ENCODE data around the gene STK38. TPM values are rescaled to one million over a fixed set of nuclear protein-coding genes. Genes with fewer than 3 reads are reported as not detected.

The STK38 gene
- total and polyA plus RNA-seq, 2 of the 13 experiments (the other 11 are each of a cell fraction or from before 2014, with no cell fraction given), result 10.3 to 20.7 TPM

DNA sequence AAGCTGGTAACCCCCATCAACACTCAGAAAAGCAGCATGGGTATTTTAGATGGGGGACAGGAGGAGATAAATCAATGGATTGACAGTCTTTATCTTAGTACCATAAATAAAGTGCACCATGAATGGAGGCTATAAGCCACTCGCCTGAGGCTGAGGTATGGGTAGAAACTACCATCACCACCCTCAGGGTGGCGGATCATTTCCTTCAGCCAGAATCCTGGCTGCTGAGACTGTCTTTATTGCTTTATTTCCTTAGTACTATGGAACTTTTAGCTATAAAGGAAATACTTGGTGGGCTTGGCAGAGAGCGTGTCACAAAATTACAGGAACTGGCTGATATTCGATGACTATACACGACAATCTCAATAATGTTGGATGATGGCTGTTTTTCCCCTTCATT lies 52.2 kb downstream of the STK38 start (continued):
- TF ChIP-seq, protein P1, sequence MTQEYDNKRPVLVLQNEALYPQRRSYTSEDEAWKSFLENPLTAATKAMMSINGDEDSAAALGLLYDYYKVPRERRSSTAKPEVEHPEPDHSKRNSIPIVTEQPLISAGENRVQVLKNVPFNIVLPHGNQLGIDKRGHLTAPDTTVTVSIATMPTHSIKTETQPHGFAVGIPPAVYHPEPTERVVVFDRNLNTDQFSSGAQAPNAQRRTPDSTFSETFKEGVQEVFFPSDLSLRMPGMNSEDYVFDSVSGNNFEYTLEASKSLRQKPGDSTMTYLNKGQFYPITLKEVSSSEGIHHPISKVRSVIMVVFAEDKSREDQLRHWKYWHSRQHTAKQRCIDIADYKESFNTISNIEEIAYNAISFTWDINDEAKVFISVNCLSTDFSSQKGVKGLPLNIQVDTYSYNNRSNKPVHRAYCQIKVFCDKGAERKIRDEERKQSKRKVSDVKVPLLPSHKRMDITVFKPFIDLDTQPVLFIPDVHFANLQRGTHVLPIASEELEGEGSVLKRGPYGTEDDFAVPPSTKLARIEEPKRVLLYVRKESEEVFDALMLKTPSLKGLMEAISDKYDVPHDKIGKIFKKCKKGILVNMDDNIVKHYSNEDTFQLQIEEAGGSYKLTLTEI (CRISPR knock-in tag; conservative IDR thresholded peaks at IDR 0.05), result no peak
- no peak for TF ChIP-seq HNRNPL (IDR thresholded peaks at IDR 0.05; ENCODE audit: low read depth, low read length)
- TF ChIP-seq NBN (conservative IDR thresholded peaks at IDR 0.05), result no peak
- no peak for TF ChIP-seq CEBPB (IDR thresholded peaks at IDR 0.05; ENCODE audit: borderline replicate concordance, low read depth, low read length)
- TF ChIP-seq ZNF335 (CRISPR knock-in tag; IDR thresholded peaks at IDR 0.05), result no peak
- TF ChIP-seq, protein P2, sequence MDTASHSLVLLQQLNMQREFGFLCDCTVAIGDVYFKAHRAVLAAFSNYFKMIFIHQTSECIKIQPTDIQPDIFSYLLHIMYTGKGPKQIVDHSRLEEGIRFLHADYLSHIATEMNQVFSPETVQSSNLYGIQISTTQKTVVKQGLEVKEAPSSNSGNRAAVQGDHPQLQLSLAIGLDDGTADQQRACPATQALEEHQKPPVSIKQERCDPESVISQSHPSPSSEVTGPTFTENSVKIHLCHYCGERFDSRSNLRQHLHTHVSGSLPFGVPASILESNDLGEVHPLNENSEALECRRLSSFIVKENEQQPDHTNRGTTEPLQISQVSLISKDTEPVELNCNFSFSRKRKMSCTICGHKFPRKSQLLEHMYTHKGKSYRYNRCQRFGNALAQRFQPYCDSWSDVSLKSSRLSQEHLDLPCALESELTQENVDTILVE (CRISPR knock-in tag; IDR thresholded peaks at IDR 0.05), result no peak

DNA sequence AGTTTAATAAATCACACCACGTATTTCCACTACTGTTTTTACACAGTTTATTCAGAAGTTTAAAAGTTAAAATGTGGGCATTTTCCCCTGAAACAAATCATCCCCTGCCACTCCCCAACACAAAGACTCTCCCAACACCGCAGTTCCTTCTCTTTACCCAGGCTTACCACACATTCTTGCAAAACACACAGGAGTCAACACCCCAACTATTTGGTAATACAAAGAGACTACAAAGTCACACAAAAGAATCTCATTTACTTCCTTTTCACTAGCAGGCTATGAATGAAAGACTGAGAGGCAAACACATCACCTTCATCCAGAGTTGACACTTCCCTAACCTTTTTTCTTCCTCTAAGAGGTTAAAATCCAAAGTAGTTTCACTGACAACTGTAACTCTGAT lies 53.4 kb downstream of the STK38 start:
- ChIA-PET CTCF (ENCODE audit: low intra/inter-chr PET ratio, low total read pairs) (no interaction called here), POLR2A (no interaction called here)
- Histone ChIP-seq H3K4me1 (ENCODE audit: insufficient read depth, low read length) (peaks cover 41% of the 10 kb centered on the region), H4K20me1 (ENCODE audit: insufficient read depth, low read length) (no peaks in the 10 kb centered on the region), H3K4me3 (replicated peaks in 1 of 3; ENCODE audit: insufficient read depth in 1 of 3, low read depth in 2 of 3, low read length in 3 of 3) (no peak overlapping the region), H3K9me3 (ENCODE audit: low read length) (no peaks in the 10 kb centered on the region), H3K36me3 (replicated peaks in 1 of 2; ENCODE audit: control insufficient read depth in 1 of 2, insufficient read depth in 2 of 2, low read length in 2 of 2) (peaks cover 7 to 26% of the 10 kb centered on the region in 2 experiments), H3K27me3 (ENCODE audit: control insufficient read depth in 1 of 2, insufficient read depth in 2 of 2, low read length in 2 of 2) (no peaks in the 10 kb centered on the region), H3K27ac (ENCODE audit: extremely low read length, insufficient read depth, low read length) (peak overlapping the region; percentile 36), H3K9ac (ENCODE audit: insufficient read depth, low read depth, low read length) (no peak overlapping the region), H3K4me2 (ENCODE audit: low read depth, low read length) (peak overlapping the region; percentile 21; the same call in 1 of the 2 replicates), H2AFZ (ENCODE audit: low read length) (no peak overlapping the region), H3K79me2 (ENCODE audit: insufficient read depth, low read length) (no peaks in the 10 kb centered on the region)
- in situ Hi-C loops (cut with HindIII; ENCODE audit: extremely low pct_ligation_motif_present, low pct_unique_long_range_greater_than_20kb) (no loop called here), intact Hi-C loops (cut with micrococcal nuclease; ENCODE audit: unreplicated experiment) (no loop called here)
- no TSS peak for BruUV-seq (replicated peaks)
- FAIRE-seq (peak; percentile 97), DNase-seq (ENCODE audit: low spot score) (peak; percentile 88), ATAC-seq (peak; percentile 71)
- 27% methylated on average over 2 of the region's 2 CpGs for WGBS (ENCODE audit: low lambda C conversion rate)
- TF ChIP-seq, protein P3, sequence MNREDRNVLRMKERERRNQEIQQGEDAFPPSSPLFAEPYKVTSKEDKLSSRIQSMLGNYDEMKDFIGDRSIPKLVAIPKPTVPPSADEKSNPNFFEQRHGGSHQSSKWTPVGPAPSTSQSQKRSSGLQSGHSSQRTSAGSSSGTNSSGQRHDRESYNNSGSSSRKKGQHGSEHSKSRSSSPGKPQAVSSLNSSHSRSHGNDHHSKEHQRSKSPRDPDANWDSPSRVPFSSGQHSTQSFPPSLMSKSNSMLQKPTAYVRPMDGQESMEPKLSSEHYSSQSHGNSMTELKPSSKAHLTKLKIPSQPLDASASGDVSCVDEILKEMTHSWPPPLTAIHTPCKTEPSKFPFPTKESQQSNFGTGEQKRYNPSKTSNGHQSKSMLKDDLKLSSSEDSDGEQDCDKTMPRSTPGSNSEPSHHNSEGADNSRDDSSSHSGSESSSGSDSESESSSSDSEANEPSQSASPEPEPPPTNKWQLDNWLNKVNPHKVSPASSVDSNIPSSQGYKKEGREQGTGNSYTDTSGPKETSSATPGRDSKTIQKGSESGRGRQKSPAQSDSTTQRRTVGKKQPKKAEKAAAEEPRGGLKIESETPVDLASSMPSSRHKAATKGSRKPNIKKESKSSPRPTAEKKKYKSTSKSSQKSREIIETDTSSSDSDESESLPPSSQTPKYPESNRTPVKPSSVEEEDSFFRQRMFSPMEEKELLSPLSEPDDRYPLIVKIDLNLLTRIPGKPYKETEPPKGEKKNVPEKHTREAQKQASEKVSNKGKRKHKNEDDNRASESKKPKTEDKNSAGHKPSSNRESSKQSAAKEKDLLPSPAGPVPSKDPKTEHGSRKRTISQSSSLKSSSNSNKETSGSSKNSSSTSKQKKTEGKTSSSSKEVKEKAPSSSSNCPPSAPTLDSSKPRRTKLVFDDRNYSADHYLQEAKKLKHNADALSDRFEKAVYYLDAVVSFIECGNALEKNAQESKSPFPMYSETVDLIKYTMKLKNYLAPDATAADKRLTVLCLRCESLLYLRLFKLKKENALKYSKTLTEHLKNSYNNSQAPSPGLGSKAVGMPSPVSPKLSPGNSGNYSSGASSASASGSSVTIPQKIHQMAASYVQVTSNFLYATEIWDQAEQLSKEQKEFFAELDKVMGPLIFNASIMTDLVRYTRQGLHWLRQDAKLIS (CRISPR knock-in tag; IDR thresholded peaks at IDR 0.05), result no peak
- no peak for TF ChIP-seq ETV6 (CRISPR knock-in tag; conservative IDR thresholded peaks at IDR 0.05)
- TF ChIP-seq ESRRA (CRISPR knock-in tag; IDR thresholded peaks at IDR 0.05; ENCODE audit: low read depth), result no peak
- TF ChIP-seq ZSCAN20 (CRISPR knock-in tag; IDR thresholded peaks at IDR 0.05; ENCODE audit: borderline replicate concordance), result no peak
- TF ChIP-seq, protein P4, sequence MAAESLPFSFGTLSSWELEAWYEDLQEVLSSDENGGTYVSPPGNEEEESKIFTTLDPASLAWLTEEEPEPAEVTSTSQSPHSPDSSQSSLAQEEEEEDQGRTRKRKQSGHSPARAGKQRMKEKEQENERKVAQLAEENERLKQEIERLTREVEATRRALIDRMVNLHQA (CRISPR knock-in tag; IDR thresholded peaks at IDR 0.05), result no peak
- no peak for TF ChIP-seq WIZ (CRISPR knock-in tag; IDR thresholded peaks at IDR 0.05)
- TF ChIP-seq, protein P5, sequence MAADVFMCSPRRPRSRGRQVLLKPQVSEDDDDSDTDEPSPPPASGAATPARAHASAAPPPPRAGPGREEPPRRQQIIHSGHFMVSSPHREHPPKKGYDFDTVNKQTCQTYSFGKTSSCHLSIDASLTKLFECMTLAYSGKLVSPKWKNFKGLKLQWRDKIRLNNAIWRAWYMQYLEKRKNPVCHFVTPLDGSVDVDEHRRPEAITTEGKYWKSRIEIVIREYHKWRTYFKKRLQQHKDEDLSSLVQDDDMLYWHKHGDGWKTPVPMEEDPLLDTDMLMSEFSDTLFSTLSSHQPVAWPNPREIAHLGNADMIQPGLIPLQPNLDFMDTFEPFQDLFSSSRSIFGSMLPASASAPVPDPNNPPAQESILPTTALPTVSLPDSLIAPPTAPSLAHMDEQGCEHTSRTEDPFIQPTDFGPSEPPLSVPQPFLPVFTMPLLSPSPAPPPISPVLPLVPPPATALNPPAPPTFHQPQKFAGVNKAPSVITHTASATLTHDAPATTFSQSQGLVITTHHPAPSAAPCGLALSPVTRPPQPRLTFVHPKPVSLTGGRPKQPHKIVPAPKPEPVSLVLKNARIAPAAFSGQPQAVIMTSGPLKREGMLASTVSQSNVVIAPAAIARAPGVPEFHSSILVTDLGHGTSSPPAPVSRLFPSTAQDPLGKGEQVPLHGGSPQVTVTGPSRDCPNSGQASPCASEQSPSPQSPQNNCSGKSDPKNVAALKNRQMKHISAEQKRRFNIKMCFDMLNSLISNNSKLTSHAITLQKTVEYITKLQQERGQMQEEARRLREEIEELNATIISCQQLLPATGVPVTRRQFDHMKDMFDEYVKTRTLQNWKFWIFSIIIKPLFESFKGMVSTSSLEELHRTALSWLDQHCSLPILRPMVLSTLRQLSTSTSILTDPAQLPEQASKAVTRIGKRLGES (CRISPR knock-in tag; IDR thresholded peaks at IDR 0.05; ENCODE audit: borderline replicate concordance), result no peak
